MV-4-11 (cell line): ENCODE results near the gene PTP4A2.

Experiments used
- DNase-seq: peaks from one replicate; lab custom pipeline; 2025; lab: John Stamatoyannopoulos, UW

The PTP4A2 gene

DNA sequence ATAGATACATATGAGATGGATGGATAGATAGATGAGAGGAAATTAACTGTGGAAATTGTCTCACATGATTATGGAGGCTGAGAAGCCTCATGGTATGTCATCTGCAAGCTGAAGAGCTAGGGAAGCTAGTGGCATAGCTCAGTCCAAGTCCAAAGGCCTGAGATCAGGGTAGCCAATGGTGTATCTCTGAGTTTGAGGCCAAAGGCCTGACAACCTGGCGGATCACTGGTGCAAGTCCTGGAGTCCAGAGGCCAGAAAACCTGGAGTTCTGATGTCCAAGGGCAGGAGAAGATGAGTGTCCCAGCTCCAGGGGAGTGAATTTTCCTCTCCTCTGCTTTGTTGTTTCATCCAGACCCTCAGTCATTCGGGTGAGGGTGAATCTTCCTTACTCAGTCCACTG is 78.4 kb downstream of the PTP4A2 start:
- DNase-seq, result no peak

DNA sequence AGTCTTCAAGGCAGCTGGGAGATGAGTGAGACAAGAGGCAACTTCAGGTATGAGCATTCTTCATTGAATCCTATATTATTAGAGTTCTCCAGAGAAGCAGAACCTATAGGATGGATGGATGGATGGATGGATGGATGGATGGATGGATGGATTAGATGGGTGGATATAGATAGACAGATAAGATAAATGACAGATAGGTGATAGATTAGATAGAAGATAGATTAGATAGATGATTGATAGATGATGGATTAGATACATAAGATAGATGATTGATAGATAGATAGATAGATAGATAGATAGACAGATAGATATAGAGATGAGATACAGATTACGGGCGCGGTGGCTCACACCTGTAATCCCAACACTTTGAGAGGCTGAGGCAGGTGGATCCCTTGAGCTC is 79.1 kb downstream of the PTP4A2 start:
- DNase-seq, result no peak

DNA sequence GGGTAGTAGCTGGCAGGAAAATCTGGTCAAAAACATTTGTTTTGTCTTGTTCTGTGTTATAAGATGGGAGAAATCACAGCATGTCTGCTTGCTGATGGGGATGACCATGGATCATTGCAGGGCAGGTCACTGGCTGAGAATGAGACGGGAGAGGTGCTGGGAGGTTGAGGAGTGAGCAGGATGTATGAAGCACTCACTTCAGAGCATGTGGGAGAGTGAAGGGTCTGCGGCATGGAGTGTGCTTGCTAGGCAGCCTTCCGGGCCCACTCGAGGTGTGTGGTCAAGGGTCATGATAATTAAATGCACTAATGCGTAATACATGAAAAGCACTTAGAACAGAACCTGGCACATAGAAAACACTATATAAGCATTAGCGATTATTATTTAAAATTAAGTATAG is 80.3 kb downstream of the PTP4A2 start:
- no peak for DNase-seq
